ENCODE results near the gene EPN2.

GRCh38 chr17:19270347-19270703, 33.2 kb downstream of the EPN2 start:
- peak in 1 of 6 experiments; percentile 13 for TF ChIP-seq CTCF (IDR thresholded peaks at IDR 0.05)
- TF ChIP-seq POLR2A (IDR thresholded peaks at IDR 0.05) = no peak
